GM10266 (cell line): ENCODE results near the gene TMX1.

ENCODE experiments used
- DNase-seq: peaks from one replicate; pipeline ENCODE4 v3.0.0; 2012; ENCODE audit errors: extremely low spot score
- TF ChIP-seq, protein P1 (sequence below): IDR thresholded peaks from 2 replicates; pipeline ENCODE4 v1.5.1; 2012; ENCODE audit warnings: mild to moderate bottlenecking, low read depth; ENCODE audit not compliant: control insufficient read depth, insufficient read depth; ENCODE audit errors: missing control alignments

Gene TMX1

DNA sequence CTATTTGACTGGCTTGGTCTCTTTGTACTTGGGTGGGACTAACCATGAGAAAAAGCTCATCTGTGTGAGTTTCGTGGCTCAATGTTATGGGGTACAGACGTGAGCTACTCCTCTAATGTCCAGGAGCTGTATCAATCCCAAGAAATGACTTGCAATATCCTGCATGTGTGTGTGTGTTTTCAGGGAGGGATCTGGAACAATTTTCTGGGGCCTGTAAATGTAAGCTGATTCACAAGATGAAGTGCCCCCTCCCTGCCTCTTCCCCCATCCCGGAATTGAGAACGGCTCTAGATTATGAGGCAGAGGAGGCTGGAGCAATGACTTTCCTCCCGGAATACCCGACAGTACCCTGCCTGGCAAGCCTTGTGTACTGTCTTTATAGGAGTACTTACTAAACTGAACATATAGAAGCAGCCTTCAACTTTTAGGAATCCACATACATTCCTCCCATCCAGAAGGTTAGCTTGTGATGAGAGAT, 53.9 kb downstream of the TMX1 start:
- TF ChIP-seq, protein P1, sequence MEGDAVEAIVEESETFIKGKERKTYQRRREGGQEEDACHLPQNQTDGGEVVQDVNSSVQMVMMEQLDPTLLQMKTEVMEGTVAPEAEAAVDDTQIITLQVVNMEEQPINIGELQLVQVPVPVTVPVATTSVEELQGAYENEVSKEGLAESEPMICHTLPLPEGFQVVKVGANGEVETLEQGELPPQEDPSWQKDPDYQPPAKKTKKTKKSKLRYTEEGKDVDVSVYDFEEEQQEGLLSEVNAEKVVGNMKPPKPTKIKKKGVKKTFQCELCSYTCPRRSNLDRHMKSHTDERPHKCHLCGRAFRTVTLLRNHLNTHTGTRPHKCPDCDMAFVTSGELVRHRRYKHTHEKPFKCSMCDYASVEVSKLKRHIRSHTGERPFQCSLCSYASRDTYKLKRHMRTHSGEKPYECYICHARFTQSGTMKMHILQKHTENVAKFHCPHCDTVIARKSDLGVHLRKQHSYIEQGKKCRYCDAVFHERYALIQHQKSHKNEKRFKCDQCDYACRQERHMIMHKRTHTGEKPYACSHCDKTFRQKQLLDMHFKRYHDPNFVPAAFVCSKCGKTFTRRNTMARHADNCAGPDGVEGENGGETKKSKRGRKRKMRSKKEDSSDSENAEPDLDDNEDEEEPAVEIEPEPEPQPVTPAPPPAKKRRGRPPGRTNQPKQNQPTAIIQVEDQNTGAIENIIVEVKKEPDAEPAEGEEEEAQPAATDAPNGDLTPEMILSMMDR: no peak
- no peak for DNase-seq

DNA sequence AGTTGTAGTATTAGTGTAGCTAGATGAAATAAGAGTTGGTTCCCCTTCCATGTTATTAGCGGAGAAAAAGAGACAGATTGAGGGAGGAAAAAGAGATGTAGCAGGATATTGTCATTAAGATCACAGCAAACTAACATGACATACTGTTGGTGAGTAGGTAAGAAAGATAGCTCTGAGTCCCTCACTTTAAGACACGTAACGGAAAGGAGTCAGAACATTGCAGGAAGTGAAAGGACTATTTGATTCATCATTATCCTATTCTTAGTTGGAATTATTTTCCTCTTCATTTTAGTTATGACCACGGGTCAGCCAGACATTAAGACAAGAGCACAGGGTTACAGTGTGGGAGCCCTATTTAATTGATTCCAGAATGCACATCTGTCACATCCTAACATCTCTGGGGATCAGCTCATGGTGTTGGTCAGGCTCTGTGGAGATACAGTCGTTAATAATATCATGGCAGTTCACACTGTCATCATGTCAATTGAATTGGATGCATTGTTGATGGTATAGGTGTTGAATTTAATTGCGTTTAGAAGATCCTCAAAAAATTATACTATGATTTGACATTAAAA, 55.0 kb downstream of the TMX1 start:
- TF ChIP-seq, protein P1: no peak
- no peak for DNase-seq

DNA sequence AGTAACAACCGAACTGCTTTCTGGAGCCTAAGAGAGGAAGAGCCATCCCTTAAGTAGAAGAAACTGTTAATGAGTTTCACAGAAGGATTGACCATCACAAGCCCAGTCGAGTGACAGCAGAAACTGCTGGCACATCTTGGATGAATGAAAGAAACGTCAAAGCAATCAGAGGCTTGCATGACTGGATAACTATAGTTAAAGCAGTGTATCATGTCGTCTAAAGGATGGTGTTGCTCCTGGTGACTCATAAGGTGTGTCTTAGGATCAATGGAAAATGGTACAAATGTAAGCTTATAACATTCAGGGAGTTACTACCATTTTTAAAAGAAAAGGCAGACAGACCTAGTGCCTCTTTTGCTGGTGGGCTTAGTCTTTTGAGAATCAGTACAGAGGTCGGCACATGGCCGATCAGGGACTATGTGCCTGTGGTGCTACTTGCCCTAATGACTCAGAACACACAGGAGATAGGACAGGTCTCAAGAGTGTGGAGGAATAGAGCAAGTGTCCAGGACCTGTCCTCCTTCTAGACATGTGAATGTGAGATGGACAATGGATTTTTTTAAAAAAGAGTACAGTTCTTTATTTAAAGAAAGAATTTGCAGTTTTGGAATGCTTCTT, 55.7 kb downstream of the TMX1 start:
- TF ChIP-seq, protein P1: no peak
- DNase-seq: no peak

DNA sequence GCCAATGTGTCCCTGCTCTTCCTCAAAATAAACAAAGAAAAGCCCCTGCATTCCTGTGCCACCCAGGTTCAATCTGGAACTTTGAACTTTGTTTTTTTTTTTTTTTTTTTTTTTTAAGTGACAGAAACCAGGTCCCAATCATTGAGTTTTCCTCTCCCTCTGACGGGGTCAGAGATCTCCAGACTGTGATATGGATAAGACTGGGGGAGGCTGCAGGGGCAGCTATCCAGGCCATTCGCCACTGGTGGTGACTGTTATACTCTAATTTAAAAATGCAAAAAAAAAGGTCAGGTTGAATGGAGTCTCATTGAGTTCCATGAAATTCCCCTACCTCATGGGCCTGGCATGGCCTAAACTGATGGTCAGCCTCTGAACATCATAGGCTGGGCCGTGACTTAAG, 57.0 kb downstream of the TMX1 start:
- no peak for DNase-seq

DNA sequence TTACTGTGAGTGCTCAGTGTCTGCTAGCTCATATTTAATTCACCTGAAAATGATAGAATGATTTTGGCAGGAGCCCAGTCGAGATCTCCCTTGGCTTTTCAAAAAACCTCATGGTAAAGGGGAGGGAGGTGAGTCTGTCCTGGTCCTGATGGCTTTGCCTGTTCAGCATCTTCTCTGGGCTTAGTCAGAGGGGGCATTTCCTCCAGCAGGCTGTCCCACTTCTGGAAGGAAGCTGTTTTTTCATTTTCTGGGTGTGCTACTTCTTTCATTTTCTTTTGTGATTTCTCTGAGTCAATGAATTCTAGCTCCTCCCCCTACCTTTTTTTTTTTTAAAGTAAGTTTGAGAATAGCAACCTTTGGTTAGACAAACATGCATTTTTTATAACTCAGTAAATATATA, 58.8 kb downstream of the TMX1 start:
- DNase-seq: no peak
- TF ChIP-seq, protein P1: no peak

More for the DNA sequence above, 57.0 kb downstream of the TMX1 start:
- TF ChIP-seq, protein P1: no peak

DNA sequence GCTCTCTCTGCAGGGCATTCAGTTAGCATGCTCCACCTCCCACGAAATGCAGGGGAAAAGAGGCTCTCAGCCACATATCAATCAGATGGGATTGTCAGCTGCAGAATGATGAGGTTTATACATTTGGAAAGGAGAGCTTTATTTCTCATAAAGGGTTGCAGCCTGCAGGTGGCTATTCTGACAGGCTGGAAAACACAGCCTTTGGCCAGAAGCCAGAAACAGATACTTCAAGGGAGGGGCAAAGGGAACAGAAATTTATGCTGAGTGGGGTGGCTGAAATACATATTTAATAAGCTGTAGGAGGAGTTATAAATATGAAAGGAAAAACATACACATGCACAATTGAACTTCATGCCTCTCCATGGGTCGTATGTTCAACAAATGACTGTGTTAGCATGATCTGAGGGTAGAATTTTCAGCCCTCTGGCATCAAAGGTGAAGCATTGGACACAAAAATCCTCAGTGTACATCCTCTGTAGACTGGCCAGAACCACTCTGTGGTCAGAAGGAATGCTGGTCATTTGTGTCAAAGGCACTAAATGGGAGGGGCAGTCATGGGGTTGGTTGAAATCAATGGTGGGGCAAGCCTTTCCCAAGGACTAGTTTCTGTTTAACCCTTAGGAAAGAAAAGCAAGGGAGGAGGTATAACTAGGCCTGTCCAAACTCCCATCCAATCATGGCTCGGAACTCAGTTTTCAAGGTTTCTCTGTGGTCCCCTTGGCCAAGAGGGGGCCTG, 62.4 kb downstream of the TMX1 start:
- no peak for DNase-seq

DNA sequence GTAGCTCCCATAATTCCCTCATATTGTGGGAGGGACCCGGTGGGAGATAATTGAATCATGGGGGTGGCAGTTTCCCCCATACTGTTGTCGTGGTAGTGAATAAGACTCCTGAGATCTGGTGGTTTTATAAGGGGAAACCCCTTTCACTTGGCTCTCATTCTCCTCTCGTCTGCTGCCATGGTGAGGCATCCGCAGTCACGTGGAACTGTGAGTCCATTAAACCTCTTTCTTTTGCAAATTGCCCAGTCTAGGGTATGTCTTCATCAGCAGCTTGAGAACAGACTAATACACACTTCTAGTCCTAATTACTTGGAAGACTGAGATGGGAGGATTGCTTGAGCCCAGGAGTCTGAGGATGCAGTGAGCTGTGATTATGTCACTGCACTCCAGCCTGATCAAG, 64.4 kb downstream of the TMX1 start:
- TF ChIP-seq, protein P1: no peak
- DNase-seq: no peak

More for the DNA sequence above, 62.4 kb downstream of the TMX1 start:
- TF ChIP-seq, protein P1: no peak
